SK-N-SH treated with all-trans-retinoic acid at 6 μM for 48 hours (cell line): Measurements from ENCODE around the gene TAF5L.

Experiments
- ATAC-seq: fragments of 200-7000 bp; cut with Tn5 transposase; 3 replicates; pipeline ENCODE4 v1.9.1; 2020; ENCODE audit warnings: mild to moderate bottlenecking, moderate library complexity
- ARNTL ChIP-seq: fragments of 450-650 bp; formaldehyde crosslinking; IDR thresholded peaks from 2 replicates; pipeline ENCODE4 v1.5.0; 2020; ENCODE audit warnings: low read depth, mild to moderate bottlenecking, moderate library complexity, borderline replicate concordance
- CSDC2 ChIP-seq: fragments of 250-450 bp; sonication (Bioruptor Pico); IDR thresholded peaks from 2 replicates; pipeline ENCODE4 v1.5.0; 2020; ENCODE audit warnings: mild to moderate bottlenecking, moderate library complexity
- CSRNP3 ChIP-seq: fragments of 250-450 bp; sonication (Bioruptor Pico); IDR thresholded peaks from 2 replicates; pipeline ENCODE4 v1.5.1; 2021; ENCODE audit warnings: mild to moderate bottlenecking, moderate library complexity
- ESRRG ChIP-seq: fragments of 250-450 bp; sonication (Bioruptor Pico); IDR thresholded peaks from 2 replicates; pipeline ENCODE4 v1.6.1; 2021; ENCODE audit warnings: mild to moderate bottlenecking
- GLIS3 ChIP-seq: fragments of 250-450 bp; sonication (Bioruptor Pico); IDR thresholded peaks from 2 replicates; pipeline ENCODE4 v1.5.0; 2020; ENCODE audit warnings: mild to moderate bottlenecking, moderate library complexity
- ISL1 ChIP-seq: fragments of 250-450 bp; sonication (Bioruptor Pico); IDR thresholded peaks from 2 replicates; pipeline ENCODE4 v2.1.2; 2022; ENCODE audit warnings: mild to moderate bottlenecking, moderate library complexity
- OSR1 ChIP-seq: fragments of 250-450 bp; sonication (Bioruptor Pico); IDR thresholded peaks from 2 replicates; pipeline ENCODE4 v1.8.0; 2022; ENCODE audit warnings: moderate library complexity, mild to moderate bottlenecking, inconsistent platforms
- PATZ1 ChIP-seq: fragments of 250-450 bp; sonication (Bioruptor Pico); IDR thresholded peaks from 2 replicates; pipeline ENCODE4 v1.8.0; 2020; ENCODE audit warnings: mild to moderate bottlenecking, moderate library complexity, borderline replicate concordance
- POU6F1 ChIP-seq: fragments of 250-450 bp; sonication (Bioruptor Pico); IDR thresholded peaks from 2 replicates; pipeline ENCODE4 v1.8.0; 2021; ENCODE audit warnings: low read depth, mild to moderate bottlenecking, moderate library complexity, borderline replicate concordance
- RARB ChIP-seq: fragments of 250-450 bp; sonication (Bioruptor Pico); IDR thresholded peaks from 2 replicates; pipeline ENCODE4 v1.8.0; 2021; ENCODE audit warnings: mild to moderate bottlenecking, moderate library complexity
- SNAI2 ChIP-seq: fragments of 250-450 bp; sonication (Bioruptor Pico); IDR thresholded peaks from 2 replicates; pipeline ENCODE4 v1.5.0; 2020; ENCODE audit warnings: mild to moderate bottlenecking, moderate library complexity
- TOX ChIP-seq: fragments of 250-450 bp; sonication (Bioruptor Pico); IDR thresholded peaks from 2 replicates; pipeline ENCODE4 v1.8.0; 2021; ENCODE audit warnings: mild to moderate bottlenecking, moderate library complexity, borderline replicate concordance
- ZFP3 ChIP-seq: fragments of 250-450 bp; sonication (Bioruptor Pico); IDR thresholded peaks from 2 replicates; pipeline ENCODE4 v1.5.0; 2020; ENCODE audit warnings: mild to moderate bottlenecking, moderate library complexity
- ZFP30 ChIP-seq: fragments of 450-650 bp; formaldehyde crosslinking; IDR thresholded peaks from 2 replicates; pipeline ENCODE4 v1.5.0; 2022; ENCODE audit warnings: mild to moderate bottlenecking, moderate library complexity
- ZNF565 ChIP-seq: fragments of 450-650 bp; formaldehyde crosslinking; conservative IDR thresholded peaks from 2 replicates; pipeline ENCODE4 v1.5.0; 2020; ENCODE audit warnings: low read depth, mild to moderate bottlenecking, moderate library complexity
- ZNF70 ChIP-seq: fragments of 450-650 bp; formaldehyde crosslinking; IDR thresholded peaks from 2 replicates; pipeline ENCODE4 v1.5.0; 2020; ENCODE audit warnings: mild to moderate bottlenecking, moderate library complexity
- ZNF8 ChIP-seq: fragments of 450-650 bp; formaldehyde crosslinking; IDR thresholded peaks from 2 replicates; pipeline ENCODE4 v1.5.0; 2020; ENCODE audit warnings: mild to moderate bottlenecking, moderate library complexity
- TF ChIP-seq, protein P1 (sequence below): fragments of 250-450 bp; sonication (Bioruptor Pico); IDR thresholded peaks from 2 replicates; pipeline ENCODE4 v1.5.1; 2020; ENCODE audit warnings: low read depth, mild to moderate bottlenecking, moderate library complexity

The TAF5L gene

GRCh38 chr1:229593800-229594199 lies 32.1 kb downstream of the TAF5L start (continued):
- TF ChIP-seq, protein P1, sequence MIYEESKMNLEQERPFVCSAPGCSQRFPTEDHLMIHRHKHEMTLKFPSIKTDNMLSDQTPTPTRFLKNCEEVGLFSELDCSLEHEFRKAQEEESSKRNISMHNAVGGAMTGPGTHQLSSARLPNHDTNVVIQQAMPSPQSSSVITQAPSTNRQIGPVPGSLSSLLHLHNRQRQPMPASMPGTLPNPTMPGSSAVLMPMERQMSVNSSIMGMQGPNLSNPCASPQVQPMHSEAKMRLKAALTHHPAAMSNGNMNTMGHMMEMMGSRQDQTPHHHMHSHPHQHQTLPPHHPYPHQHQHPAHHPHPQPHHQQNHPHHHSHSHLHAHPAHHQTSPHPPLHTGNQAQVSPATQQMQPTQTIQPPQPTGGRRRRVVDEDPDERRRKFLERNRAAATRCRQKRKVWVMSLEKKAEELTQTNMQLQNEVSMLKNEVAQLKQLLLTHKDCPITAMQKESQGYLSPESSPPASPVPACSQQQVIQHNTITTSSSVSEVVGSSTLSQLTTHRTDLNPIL (CRISPR knock-in tag) = no peak
- TF ChIP-seq ISL1 (CRISPR knock-in tag) (no peak), PATZ1 (CRISPR knock-in tag) (no peak)

DNA sequence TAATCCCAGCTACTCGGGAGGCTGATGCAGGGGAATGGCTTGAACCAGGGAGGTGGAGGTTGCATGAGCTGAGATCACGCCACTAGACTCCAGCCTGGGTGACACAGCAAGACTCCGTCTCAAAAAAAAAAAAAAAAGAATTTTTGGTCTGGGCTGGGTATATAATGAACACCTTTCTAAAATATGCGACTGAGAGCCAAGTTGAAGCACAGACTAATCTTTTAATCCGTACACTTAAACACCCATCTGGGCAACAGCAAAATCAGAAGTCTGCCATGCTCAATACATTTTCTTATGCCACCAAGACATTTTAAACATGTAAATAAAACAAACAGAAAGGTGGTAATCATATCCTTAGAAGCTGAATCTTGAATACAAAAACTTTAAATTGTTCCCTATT lies 35.8 kb downstream of the TAF5L start:
- TF ChIP-seq RARB (no peak), GLIS3 (CRISPR knock-in tag) (no peak), ESRRG (CRISPR knock-in tag) (no peak), ZFP3 (no peak), ZNF8 (CRISPR knock-in tag) (no peak), PATZ1 (CRISPR knock-in tag) (no peak), ZNF70 (CRISPR knock-in tag) (no peak), ARNTL (no peak), SNAI2 (no peak), POU6F1 (no peak), ZFP30 (no peak), ISL1 (CRISPR knock-in tag) (no peak), CSDC2 (CRISPR knock-in tag) (no peak), ZNF565 (CRISPR knock-in tag) (no peak)
- TF ChIP-seq, protein P1 (CRISPR knock-in tag) = no peak
- ATAC-seq = no peak

DNA sequence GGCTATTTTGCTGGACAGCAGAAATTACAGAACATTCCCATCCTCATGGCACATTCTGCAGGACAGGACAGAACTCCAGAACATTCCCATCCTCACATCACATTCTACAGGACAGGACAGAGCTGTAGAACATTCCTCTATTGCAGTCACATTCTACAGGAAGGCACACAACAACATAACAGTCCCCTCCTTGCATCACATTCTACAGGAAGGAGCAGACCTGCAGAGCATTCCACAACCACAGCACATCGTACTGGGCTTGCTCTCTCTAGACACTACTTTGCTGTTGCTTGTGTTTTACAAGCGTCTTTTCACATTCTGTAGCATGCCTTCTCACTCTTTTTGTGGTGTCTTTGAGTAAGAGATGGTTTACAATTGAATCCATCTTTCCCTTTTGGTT lies 40.6 kb downstream of the TAF5L start:
- ATAC-seq = peak; percentile 35; the same call in 2 of the 3 replicates
- no peak for TF ChIP-seq OSR1 (CRISPR knock-in tag)
- TF ChIP-seq, protein P1 (CRISPR knock-in tag) = no peak
- no peak for TF ChIP-seq ZFP3
- TF ChIP-seq CSRNP3 (CRISPR knock-in tag) = no peak
- TF ChIP-seq ARNTL = no peak
- TF ChIP-seq ZFP30 = no peak
- TF ChIP-seq ESRRG (CRISPR knock-in tag) = no peak
- no peak for TF ChIP-seq TOX
- TF ChIP-seq ZNF70 (CRISPR knock-in tag) = no peak
- no peak for TF ChIP-seq POU6F1
- TF ChIP-seq ZNF565 (CRISPR knock-in tag) = no peak
- no peak for TF ChIP-seq ZNF8 (CRISPR knock-in tag)
- no peak for TF ChIP-seq ISL1 (CRISPR knock-in tag)
- TF ChIP-seq, all 23 proteins: peak for 0
